Measurements from ENCODE around the gene DNAH14.

GRCh38 chr1:224998185-224998584 lies 68.7 kb downstream of the DNAH14 start:
- TF ChIP-seq POLR2A (IDR thresholded peaks at IDR 0.05) (no peak), POLR2AphosphoS5 (IDR thresholded peaks at IDR 0.05) (no peak), CTCF (IDR thresholded peaks at IDR 0.05) (no peak)

Data from breast epithelium (tissue), 3 donors.